H9 (cell line): ENCODE data around the gene RNPEPL1. TPM values are rescaled to one million over a fixed set of nuclear protein-coding genes. Genes with fewer than 3 reads are reported as not detected.

Source experiments
- DNase-seq: peaks from one replicate; pipeline ENCODE4 v3.0.0-alpha.2; 2017
- H2AFZ ChIP-seq: one replicate; pipeline ENCODE4 v1.6.1; 2013; ENCODE audit warnings: mild to moderate bottlenecking, low read length, control low read depth, moderate library complexity
- H2AK5ac ChIP-seq: 2 replicates; pipeline ENCODE4 v1.6.1; 2013; ENCODE audit warnings: low read length, control low read depth, mixed read lengths; ENCODE audit not compliant: insufficient read length
- H2BK120ac ChIP-seq: one replicate; pipeline ENCODE4 v1.6.1; 2013; ENCODE audit warnings: low read depth, mild to moderate bottlenecking, low read length, control low read depth, inconsistent platforms; ENCODE audit not compliant: poor library complexity, severe bottlenecking
- H2BK12ac ChIP-seq: 2 replicates; pipeline ENCODE4 v1.6.1; 2013; ENCODE audit warnings: low read length, control low read depth, mixed read lengths, low read depth; ENCODE audit not compliant: insufficient read length
- H2BK15ac ChIP-seq: 2 replicates; pipeline ENCODE4 v1.6.1; 2013; ENCODE audit warnings: low read depth, low read length, control low read depth
- H2BK20ac ChIP-seq: one replicate; pipeline ENCODE4 v1.6.1; 2013; ENCODE audit warnings: low read depth, mild to moderate bottlenecking, low read length, control low read depth, inconsistent platforms; ENCODE audit not compliant: poor library complexity, severe bottlenecking
- H2BK5ac ChIP-seq: 2 replicates; pipeline ENCODE4 v1.6.1; 2013; ENCODE audit warnings: low read length, control low read depth, mixed read lengths; ENCODE audit not compliant: insufficient read length
- H3K14ac ChIP-seq: 2 replicates; pipeline ENCODE4 v1.6.1; 2013; ENCODE audit warnings: low read length, control low read depth; ENCODE audit not compliant: insufficient read depth
- H3K18ac ChIP-seq: 2 replicates; pipeline ENCODE4 v1.6.1; 2013; ENCODE audit warnings: low read depth, mild to moderate bottlenecking, mixed read lengths, low read length, control low read depth; ENCODE audit not compliant: insufficient read length
- H3K23ac ChIP-seq: 2 replicates; pipeline ENCODE4 v1.6.1; 2013; ENCODE audit warnings: low read length, control low read depth, mixed read lengths, low read depth; ENCODE audit not compliant: insufficient read length
- H3K23me2 ChIP-seq: 2 replicates; pipeline ENCODE4 v1.6.1; 2013; ENCODE audit warnings: low read depth, mild to moderate bottlenecking, mixed read lengths, low read length, control low read depth; ENCODE audit not compliant: insufficient read length, poor library complexity, severe bottlenecking
- H3K27ac ChIP-seq: 2 replicates; pipeline ENCODE4 v1.5.1; 2013; ENCODE audit warnings: low read length, control low read depth, mixed read lengths, low read depth; ENCODE audit not compliant: insufficient read length
- H3K27me3 ChIP-seq: 2 replicates; pipeline ENCODE4 v1.6.1; 2013; ENCODE audit warnings: low read length, control low read depth, inconsistent platforms; ENCODE audit not compliant: insufficient read depth
- H3K4ac ChIP-seq: 2 replicates; pipeline ENCODE4 v1.6.1; 2013; ENCODE audit warnings: low read depth, mild to moderate bottlenecking, control low read depth, inconsistent platforms, low read length, moderate library complexity
- H3K4me1 ChIP-seq: 2 replicates; pipeline ENCODE4 v1.6.1; 2013; ENCODE audit warnings: low read length, control low read depth, inconsistent platforms; ENCODE audit not compliant: insufficient read depth
- H3K4me2 ChIP-seq: 2 replicates; pipeline ENCODE4 v1.6.1; 2013; ENCODE audit warnings: low read length, control low read depth, mixed read lengths; ENCODE audit not compliant: insufficient read length, insufficient read depth
- H3K56ac ChIP-seq: 2 replicates; pipeline ENCODE4 v1.6.1; 2013; ENCODE audit warnings: low read depth, mild to moderate bottlenecking, mixed read lengths, low read length, control low read depth; ENCODE audit not compliant: insufficient read length
- H3K79me1 ChIP-seq: 2 replicates; pipeline ENCODE4 v1.6.1; 2013; ENCODE audit warnings: low read depth, mild to moderate bottlenecking, moderate library complexity, low read length, control low read depth, inconsistent platforms; ENCODE audit not compliant: insufficient read depth, poor library complexity, severe bottlenecking
- H3K79me2 ChIP-seq: 2 replicates; pipeline ENCODE4 v1.6.1; 2013; ENCODE audit warnings: low read length, control low read depth, inconsistent platforms; ENCODE audit not compliant: insufficient read depth
- H3K9ac ChIP-seq: 2 replicates; pipeline ENCODE4 v1.6.1; 2013; ENCODE audit warnings: low read length, control low read depth, mixed read lengths; ENCODE audit not compliant: insufficient read length; ENCODE audit errors: extremely low read depth
- H3K9me3 ChIP-seq: one replicate; pipeline ENCODE4 v1.6.1; 2013; ENCODE audit warnings: low read depth, low read length, inconsistent platforms; ENCODE audit not compliant: control insufficient read depth
- H3T11ph ChIP-seq: one replicate; pipeline ENCODE4 v1.6.1; 2013; ENCODE audit warnings: mild to moderate bottlenecking, low read length, control low read depth, inconsistent platforms
- H4K20me1 ChIP-seq: one replicate; pipeline ENCODE4 v1.6.1; 2013; ENCODE audit not compliant: control insufficient read depth, insufficient read length, insufficient read depth
- H4K5ac ChIP-seq: 2 replicates; pipeline ENCODE4 v1.6.1; 2013; ENCODE audit warnings: low read depth, mild to moderate bottlenecking, mixed read lengths, low read length, control low read depth; ENCODE audit not compliant: insufficient read length
- H4K8ac ChIP-seq: replicated peaks from 2 replicates; pipeline ENCODE4 v1.6.1; 2013; ENCODE audit warnings: low read length, control low read depth, mixed read lengths, low read depth; ENCODE audit not compliant: insufficient read length
- H4K91ac ChIP-seq: 2 replicates; pipeline ENCODE4 v1.6.1; 2013; ENCODE audit warnings: low read depth, mild to moderate bottlenecking, moderate library complexity, mixed read lengths, low read length, control low read depth; ENCODE audit not compliant: insufficient read length
- H3K27ac Mint-ChIP-seq, 3 experiments: 2 replicates in 2 of 3; 3 replicates in 1 of 3; pipeline ENCODE4 v1.8.0; 2020 to 2021; ENCODE audit warnings: mixed read lengths in 3 of 3, mild to moderate bottlenecking in 1 of 3, moderate library complexity in 1 of 3
- H3K27me3 Mint-ChIP-seq: 2 replicates; pipeline ENCODE4 v1.8.0; 2021; ENCODE audit warnings: low read depth, mild to moderate bottlenecking, moderate library complexity, mixed read lengths
- H3K36me3 Mint-ChIP-seq, 3 experiments: 2 replicates in 2 of 3; 3 replicates in 1 of 3; pipeline ENCODE4 v1.8.0; 2020 to 2021; ENCODE audit warnings: low read depth in 3 of 3, mixed read lengths in 3 of 3; ENCODE audit not compliant: insufficient read depth in 1 of 3
- H3K4me1 Mint-ChIP-seq, 2 experiments: 2 replicates each; pipeline ENCODE4 v1.8.0; 2020; ENCODE audit warnings: mixed read lengths in 2 of 2
- H3K4me3 Mint-ChIP-seq, 2 experiments: 2 replicates in 1 of 2; 3 replicates in 1 of 2; pipeline ENCODE4 v1.8.0; 2020 to 2021; ENCODE audit warnings: mild to moderate bottlenecking in 2 of 2, mixed read lengths in 2 of 2, moderate library complexity in 1 of 2
- H3K9me3 Mint-ChIP-seq, 2 experiments: 2 replicates in 1 of 2; 3 replicates in 1 of 2; pipeline ENCODE4 v1.8.0; 2020; ENCODE audit warnings: mild to moderate bottlenecking in 2 of 2, mixed read lengths in 2 of 2, moderate library complexity in 1 of 2
- WGBS: extraction: QIAGEN DNeasy Blood & Tissue Kit; methylation state at CpG from one replicate; pipeline ENCODE4 v1.1.7; 2013; ENCODE audit warnings: missing lambda C conversion rate, low lambda C conversion rate, mixed read lengths; ENCODE audit not compliant: insufficient read length; ENCODE audit errors: extremely low coverage; 5-methylcytosine and 5-hydroxymethylcytosine counted together
- total RNA-seq: library from RNA; stranded (reverse); gene quantifications from 2 replicates; pipeline ENCODE4 v1.2.1, GENCODE V29; 2021
- TF ChIP-seq, protein P1 (sequence below): fragments of 200-600 bp; sonication (generic); conservative IDR thresholded peaks from 3 replicates; pipeline ENCODE4 v1.8.0; 2021; ENCODE audit warnings: antibody characterized with exemption, mild to moderate bottlenecking

The RNPEPL1 gene
- total RNA-seq, 1 experiment from 2014 or later = 22.5 TPM

DNA sequence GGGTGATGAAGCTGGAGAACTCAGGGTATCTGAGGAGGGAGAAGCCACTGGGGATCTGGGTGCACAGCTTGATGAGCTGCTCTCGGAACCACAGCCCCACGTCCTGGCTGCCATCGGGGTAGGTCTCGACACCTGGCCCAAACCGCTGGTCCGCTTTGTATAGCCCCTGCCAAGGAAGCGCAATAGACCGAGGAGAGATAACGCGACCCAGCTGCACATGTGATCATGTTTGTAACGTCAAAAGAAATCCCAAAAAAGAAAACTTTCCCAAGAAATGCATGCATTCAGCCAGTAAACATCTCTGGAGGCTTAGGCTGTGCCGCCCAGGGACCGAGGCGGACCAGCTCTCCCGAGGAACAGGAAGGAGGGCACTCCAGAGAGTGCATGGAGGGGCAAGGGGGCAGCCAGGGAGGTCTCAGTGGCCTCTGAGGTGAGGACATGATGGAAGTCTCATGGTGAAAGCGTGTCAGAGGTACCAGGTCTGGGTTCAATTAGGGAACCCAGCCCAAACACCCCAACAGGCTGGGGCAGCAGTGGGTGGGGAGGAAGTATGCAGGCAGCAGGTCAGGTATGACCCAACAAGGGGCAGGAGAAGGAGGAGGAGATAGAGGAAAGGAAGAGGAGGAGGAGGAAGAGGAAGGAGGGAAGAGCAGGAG lies 38.8 kb upstream of the RNPEPL1 start:
- no peak overlapping the region; a peak in 1 of 7 replicates for H3K27ac Mint-ChIP-seq
- no peak overlapping the region for H3T11ph ChIP-seq
- H3K27ac ChIP-seq = no peak overlapping the region
- no peaks in the 10 kb centered on the region; the same call in none of the 2 replicates for H3K27me3 Mint-ChIP-seq
- no CpG with 5 or more reads among the region's 16 CpGs for WGBS
- TF ChIP-seq, protein P1, sequence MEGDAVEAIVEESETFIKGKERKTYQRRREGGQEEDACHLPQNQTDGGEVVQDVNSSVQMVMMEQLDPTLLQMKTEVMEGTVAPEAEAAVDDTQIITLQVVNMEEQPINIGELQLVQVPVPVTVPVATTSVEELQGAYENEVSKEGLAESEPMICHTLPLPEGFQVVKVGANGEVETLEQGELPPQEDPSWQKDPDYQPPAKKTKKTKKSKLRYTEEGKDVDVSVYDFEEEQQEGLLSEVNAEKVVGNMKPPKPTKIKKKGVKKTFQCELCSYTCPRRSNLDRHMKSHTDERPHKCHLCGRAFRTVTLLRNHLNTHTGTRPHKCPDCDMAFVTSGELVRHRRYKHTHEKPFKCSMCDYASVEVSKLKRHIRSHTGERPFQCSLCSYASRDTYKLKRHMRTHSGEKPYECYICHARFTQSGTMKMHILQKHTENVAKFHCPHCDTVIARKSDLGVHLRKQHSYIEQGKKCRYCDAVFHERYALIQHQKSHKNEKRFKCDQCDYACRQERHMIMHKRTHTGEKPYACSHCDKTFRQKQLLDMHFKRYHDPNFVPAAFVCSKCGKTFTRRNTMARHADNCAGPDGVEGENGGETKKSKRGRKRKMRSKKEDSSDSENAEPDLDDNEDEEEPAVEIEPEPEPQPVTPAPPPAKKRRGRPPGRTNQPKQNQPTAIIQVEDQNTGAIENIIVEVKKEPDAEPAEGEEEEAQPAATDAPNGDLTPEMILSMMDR = no peak
- no peak overlapping the region for H4K5ac ChIP-seq
- peaks cover 65 to 82% (median 77%) of the 10 kb centered on the region in 3 experiments for H3K36me3 Mint-ChIP-seq
- no peaks in the 10 kb centered on the region for H3K4me1 ChIP-seq
- H3K9ac ChIP-seq = no peak overlapping the region
- no peak overlapping the region for H2BK15ac ChIP-seq
- no peak overlapping the region for H3K56ac ChIP-seq
- no peaks in the 10 kb centered on the region for H3K4me1 Mint-ChIP-seq
- no peak overlapping the region for H4K8ac ChIP-seq
- H3K79me2 ChIP-seq = no peaks in the 10 kb centered on the region
- no peak overlapping the region for H3K23ac ChIP-seq
- no peaks in the 10 kb centered on the region for H3K23me2 ChIP-seq
- H2BK12ac ChIP-seq = no peak overlapping the region
- H2AK5ac ChIP-seq = no peak overlapping the region
- no peak overlapping the region for H2BK20ac ChIP-seq
- H2AFZ ChIP-seq = no peak overlapping the region
- H3K4me2 ChIP-seq = no peak overlapping the region
- H3K18ac ChIP-seq = no peak overlapping the region
- H3K79me1 ChIP-seq = no peaks in the 10 kb centered on the region
- peaks cover 78 to 79% of the 10 kb centered on the region in 2 experiments for H3K9me3 Mint-ChIP-seq
- H3K4ac ChIP-seq = no peak overlapping the region
- H2BK120ac ChIP-seq = no peak overlapping the region
- no peaks in the 10 kb centered on the region for H4K20me1 ChIP-seq
- no peak overlapping the region for H2BK5ac ChIP-seq
- no peak overlapping the region for H4K91ac ChIP-seq
- peaks cover 23% of the 10 kb centered on the region for H3K9me3 ChIP-seq
- DNase-seq = no peak
- no peak overlapping the region for H3K14ac ChIP-seq
- no peaks in the 10 kb centered on the region for H3K27me3 ChIP-seq
- H3K4me3 Mint-ChIP-seq = no peak overlapping the region
